ENCODE measurements around the gene MVB12B.

DNA sequence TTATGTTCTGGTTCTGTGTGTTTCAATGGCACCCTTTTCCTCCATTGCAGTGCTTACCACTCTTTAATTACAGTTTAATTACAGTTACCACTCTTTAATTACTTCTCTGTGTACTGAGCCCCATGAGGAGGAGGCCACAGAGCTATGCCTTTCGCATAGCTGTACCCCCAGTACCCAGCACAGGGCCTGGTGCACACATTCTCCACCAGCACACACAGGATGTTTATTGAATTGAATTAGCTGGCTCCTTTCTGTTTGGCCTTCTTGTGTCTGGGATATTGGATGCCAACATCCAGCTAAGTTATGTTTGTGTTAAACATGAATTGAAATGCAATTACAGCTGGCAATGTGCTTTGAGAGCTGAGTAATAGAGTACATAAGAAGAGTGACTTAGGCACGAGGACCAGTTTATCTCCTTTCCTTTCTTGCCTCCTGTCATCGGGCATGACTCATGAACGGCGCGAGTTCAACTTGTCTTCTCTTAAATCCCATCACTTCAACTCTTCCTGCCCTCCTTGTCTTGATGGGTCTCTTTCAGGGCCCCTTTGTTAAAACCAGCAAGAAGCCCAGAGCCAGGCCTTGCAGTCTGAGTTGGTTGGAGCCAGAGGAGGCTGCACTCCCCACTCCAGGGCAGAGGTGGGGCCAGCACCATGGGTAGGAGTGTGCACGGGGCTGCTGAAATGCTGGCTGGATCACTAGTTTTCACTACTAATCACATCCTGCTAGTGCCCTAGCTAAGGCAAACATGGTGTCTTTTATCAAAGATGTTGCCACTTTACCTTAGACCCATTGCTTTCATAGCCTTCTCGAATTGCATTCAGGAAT, 37.4 kb downstream of the MVB12B start:
- no peak for TF ChIP-seq POLR2A (IDR thresholded peaks at IDR 0.05; ENCODE audit: low read length)
- no peak for TF ChIP-seq GATA1 (IDR thresholded peaks at IDR 0.05; ENCODE audit: low read depth, low read length)

All from erythroblast (primary cell).